Bronchial epithelial cell (primary cell): Measurements from ENCODE around the gene UBB. TPM values are rescaled to one million over a fixed set of nuclear protein-coding genes. Genes with fewer than 3 reads are reported as not detected.

Experiments
- DNase-seq: peaks from one replicate; pipeline ENCODE4 v3.0.0-alpha.2; 2010; ENCODE audit warnings: low read depth
- FAIRE-seq: peaks from 2 replicates; lab custom pipeline; 2011; peaks lifted over from hg19 to GRCh38; lab: Jason Lieb, UNC
- H3K27me3 ChIP-seq: 2 replicates; pipeline ENCODE4 v1.5.1; 2011; ENCODE audit warnings: low read length; ENCODE audit not compliant: control insufficient read depth, insufficient read depth
- H3K36me3 ChIP-seq: 2 replicates; pipeline ENCODE4 v1.5.1; 2011; ENCODE audit warnings: low read length; ENCODE audit not compliant: control insufficient read depth, insufficient read depth
- H3K4me3 ChIP-seq: 2 replicates; pipeline ENCODE4 v1.5.1; 2011; ENCODE audit warnings: mild to moderate bottlenecking, low read depth, low read length, control low read depth
- CTCF ChIP-seq: IDR thresholded peaks from 2 replicates; pipeline ENCODE4 v1.5.1; 2011; ENCODE audit warnings: mild to moderate bottlenecking, moderate library complexity, low read length, control low read depth, inconsistent platforms; ENCODE audit not compliant: insufficient read depth, severe bottlenecking
- total RNA-seq: library from RNA; depleted of rRNA; stranded (reverse); fragments of >200 nt; gene quantifications from 2 replicates; pipeline ENCODE4 v1.2.1, GENCODE V29; 2014

Gene UBB
- 766 and 1,827 TPM in 2 replicates for total RNA-seq

GRCh38 chr17:16380640-16381495, at the start of gene UBB:
Gene UBB (plus strand): TSS chr17:16381091. CDS start chr17:16381908, 817 bp downstream.
- no peak for TF ChIP-seq CTCF
- peaks cover 1% of the 10 kb centered on the region for H3K36me3 ChIP-seq
- DNase-seq (peak; percentile 92), FAIRE-seq (no peak)
- H3K4me3 ChIP-seq, result peak within 1 kb of the TSS; percentile 82
- no peaks in the 10 kb centered on the region for H3K27me3 ChIP-seq

GRCh38 chr17:16338391-16338790, 42.5 kb upstream of the UBB start:
- Histone ChIP-seq H3K4me3 (no peak overlapping the region), H3K36me3 (no peaks in the 10 kb centered on the region), H3K27me3 (no peaks in the 10 kb centered on the region)
- TF ChIP-seq CTCF, result no peak
- FAIRE-seq (no peak), DNase-seq (no peak)

DNA sequence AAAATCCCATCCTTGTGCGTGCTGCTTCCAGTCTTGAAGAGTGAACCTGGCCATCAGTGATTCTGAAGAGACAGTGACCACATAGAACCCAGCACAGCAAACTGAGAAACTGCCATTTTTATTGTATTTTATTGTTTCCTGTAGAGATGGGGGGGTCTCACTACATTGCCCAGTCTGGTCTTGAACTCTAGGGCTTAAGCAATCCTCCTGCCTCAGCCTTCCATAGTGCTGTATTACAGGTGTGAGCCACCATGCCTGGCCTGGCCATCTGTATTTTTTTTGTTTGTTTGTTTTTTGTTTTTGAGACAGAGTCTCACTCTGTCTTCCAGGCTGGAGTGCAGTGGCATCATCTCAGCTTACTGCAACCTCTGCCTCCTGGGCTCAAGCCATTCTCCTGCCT, 41.5 kb upstream of the UBB start:
- no peaks in the 10 kb centered on the region for H3K36me3 ChIP-seq
- FAIRE-seq, result no peak
- no peak overlapping the region for H3K4me3 ChIP-seq
- no peaks in the 10 kb centered on the region for H3K27me3 ChIP-seq
- no peak for DNase-seq
- no peak for TF ChIP-seq CTCF

GRCh38 chr17:16339959-16340358, 40.9 kb upstream of the UBB start:
- H3K4me3 ChIP-seq, result no peak overlapping the region
- no peak for FAIRE-seq
- H3K27me3 ChIP-seq, result no peaks in the 10 kb centered on the region
- H3K36me3 ChIP-seq, result no peaks in the 10 kb centered on the region
- peak; percentile 10 for DNase-seq
- no peak for TF ChIP-seq CTCF

DNA sequence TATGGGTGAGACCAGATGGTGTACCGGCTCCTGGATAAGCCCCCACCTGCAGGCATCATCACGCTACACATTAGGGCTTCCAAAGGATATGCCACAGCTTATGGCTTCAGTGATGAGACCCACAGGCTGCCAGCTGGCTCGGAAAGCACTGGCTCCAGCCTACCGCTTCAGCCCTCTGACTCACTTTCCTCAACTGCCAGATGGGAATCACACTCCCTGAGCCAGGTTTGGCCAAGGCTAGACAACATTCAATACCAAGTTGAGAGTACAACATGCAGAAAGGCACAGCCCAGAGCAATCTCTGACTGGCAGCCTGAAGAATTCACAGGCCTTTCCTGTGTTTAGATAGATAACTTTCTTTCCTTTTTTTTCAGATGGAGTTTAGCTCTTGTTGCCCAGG, 37.9 kb upstream of the UBB start:
- Histone ChIP-seq H3K4me3 (no peak overlapping the region), H3K27me3 (no peaks in the 10 kb centered on the region), H3K36me3 (no peaks in the 10 kb centered on the region)
- no peak for TF ChIP-seq CTCF
- peak; percentile 7 for FAIRE-seq
- no peak for DNase-seq

GRCh38 chr17:16343569-16343968, 37.3 kb upstream of the UBB start:
- H3K27me3 ChIP-seq, result no peaks in the 10 kb centered on the region
- TF ChIP-seq CTCF, result no peak
- FAIRE-seq (no peak), DNase-seq (no peak)
- no peaks in the 10 kb centered on the region for H3K36me3 ChIP-seq
- H3K4me3 ChIP-seq, result no peak overlapping the region
